ENCODE data around the gene TH.
"Not testable (repeated sequence)": the region's sequence is repeated elsewhere in the genome, so short reads cannot be mapped to it uniquely, and the experiment has no call there.

TH gene

GRCh38 chr11:2128130-2128510, 43.5 kb downstream of the TH start:
- no peak for DNase-seq

GRCh38 chr11:2127482-2128129, 44.0 kb downstream of the TH start:
- DNase-seq = no peak

GRCh38 chr11:2126520-2127085, 45.0 kb downstream of the TH start:
- DNase-seq = no peak

- DNase-seq = not testable (repeated sequence)
These were observed 46.7 kb downstream of the TH start for GRCh38 chr11:2124736-2125484.

- no peak for DNase-seq
These were observed 48.0 kb downstream of the TH start for GRCh38 chr11:2123628-2123960.

GRCh38 chr11:2122907-2123627, 48.5 kb downstream of the TH start:
- DNase-seq = no peak

GRCh38 chr11:2122222-2122906, 49.3 kb downstream of the TH start:
- peak; percentile 49 for DNase-seq

GRCh38 chr11:2121227-2122130, 50.1 kb downstream of the TH start:
- no peak for DNase-seq

GRCh38 chr11:2120359-2121100, 51.1 kb downstream of the TH start:
- DNase-seq = peak; percentile 62

GRCh38 chr11:2118677-2119076, 52.9 kb downstream of the TH start:
- DNase-seq = peak; percentile 59

GRCh38 chr11:2116680-2117079, 54.9 kb downstream of the TH start:
- no peak for DNase-seq

- no peak for DNase-seq
These were observed 56.3 kb downstream of the TH start for GRCh38 chr11:2115308-2115707.

- no peak for DNase-seq
These were observed 57.0 kb downstream of the TH start for GRCh38 chr11:2114430-2115241.

Measured in fibroblast of skin of right biceps (primary cell).